ENCODE measurements around the gene RFC5. TPM values are rescaled to one million over a fixed set of nuclear protein-coding genes. Genes with fewer than 3 reads are reported as not detected.
A peak's percentile ranks its signal among the peaks of the same experiment; 100 is the strongest.

RFC5 gene
- total and polyA plus RNA-seq, 2 of the 13 experiments (the other 11 are each of a cell fraction or from before 2014, with no cell fraction given), result 16.8 to 51.4 TPM

GRCh38 chr12:118052324-118053070 is 36.0 kb downstream of the RFC5 start (continued):
- TF ChIP-seq, protein P1, sequence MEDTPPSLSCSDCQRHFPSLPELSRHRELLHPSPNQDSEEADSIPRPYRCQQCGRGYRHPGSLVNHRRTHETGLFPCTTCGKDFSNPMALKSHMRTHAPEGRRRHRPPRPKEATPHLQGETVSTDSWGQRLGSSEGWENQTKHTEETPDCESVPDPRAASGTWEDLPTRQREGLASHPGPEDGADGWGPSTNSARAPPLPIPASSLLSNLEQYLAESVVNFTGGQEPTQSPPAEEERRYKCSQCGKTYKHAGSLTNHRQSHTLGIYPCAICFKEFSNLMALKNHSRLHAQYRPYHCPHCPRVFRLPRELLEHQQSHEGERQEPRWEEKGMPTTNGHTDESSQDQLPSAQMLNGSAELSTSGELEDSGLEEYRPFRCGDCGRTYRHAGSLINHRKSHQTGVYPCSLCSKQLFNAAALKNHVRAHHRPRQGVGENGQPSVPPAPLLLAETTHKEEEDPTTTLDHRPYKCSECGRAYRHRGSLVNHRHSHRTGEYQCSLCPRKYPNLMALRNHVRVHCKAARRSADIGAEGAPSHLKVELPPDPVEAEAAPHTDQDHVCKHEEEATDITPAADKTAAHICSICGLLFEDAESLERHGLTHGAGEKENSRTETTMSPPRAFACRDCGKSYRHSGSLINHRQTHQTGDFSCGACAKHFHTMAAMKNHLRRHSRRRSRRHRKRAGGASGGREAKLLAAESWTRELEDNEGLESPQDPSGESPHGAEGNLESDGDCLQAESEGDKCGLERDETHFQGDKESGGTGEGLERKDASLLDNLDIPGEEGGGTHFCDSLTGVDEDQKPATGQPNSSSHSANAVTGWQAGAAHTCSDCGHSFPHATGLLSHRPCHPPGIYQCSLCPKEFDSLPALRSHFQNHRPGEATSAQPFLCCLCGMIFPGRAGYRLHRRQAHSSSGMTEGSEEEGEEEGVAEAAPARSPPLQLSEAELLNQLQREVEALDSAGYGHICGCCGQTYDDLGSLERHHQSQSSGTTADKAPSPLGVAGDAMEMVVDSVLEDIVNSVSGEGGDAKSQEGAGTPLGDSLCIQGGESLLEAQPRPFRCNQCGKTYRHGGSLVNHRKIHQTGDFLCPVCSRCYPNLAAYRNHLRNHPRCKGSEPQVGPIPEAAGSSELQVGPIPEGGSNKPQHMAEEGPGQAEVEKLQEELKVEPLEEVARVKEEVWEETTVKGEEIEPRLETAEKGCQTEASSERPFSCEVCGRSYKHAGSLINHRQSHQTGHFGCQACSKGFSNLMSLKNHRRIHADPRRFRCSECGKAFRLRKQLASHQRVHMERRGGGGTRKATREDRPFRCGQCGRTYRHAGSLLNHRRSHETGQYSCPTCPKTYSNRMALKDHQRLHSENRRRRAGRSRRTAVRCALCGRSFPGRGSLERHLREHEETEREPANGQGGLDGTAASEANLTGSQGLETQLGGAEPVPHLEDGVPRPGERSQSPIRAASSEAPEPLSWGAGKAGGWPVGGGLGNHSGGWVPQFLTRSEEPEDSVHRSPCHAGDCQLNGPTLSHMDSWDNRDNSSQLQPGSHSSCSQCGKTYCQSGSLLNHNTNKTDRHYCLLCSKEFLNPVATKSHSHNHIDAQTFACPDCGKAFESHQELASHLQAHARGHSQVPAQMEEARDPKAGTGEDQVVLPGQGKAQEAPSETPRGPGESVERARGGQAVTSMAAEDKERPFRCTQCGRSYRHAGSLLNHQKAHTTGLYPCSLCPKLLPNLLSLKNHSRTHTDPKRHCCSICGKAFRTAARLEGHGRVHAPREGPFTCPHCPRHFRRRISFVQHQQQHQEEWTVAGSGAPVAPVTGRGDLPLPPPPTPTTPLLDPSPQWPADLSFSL (CRISPR knock-in tag; IDR thresholded peaks at IDR 0.05), result 0 out of 2 replicates have a peak, but pooled peaks have one; percentile 64
- TF ChIP-seq, protein P2, sequence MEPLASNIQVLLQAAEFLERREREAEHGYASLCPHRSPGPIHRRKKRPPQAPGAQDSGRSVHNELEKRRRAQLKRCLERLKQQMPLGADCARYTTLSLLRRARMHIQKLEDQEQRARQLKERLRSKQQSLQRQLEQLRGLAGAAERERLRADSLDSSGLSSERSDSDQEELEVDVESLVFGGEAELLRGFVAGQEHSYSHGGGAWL (CRISPR knock-in tag; IDR thresholded peaks at IDR 0.05), result no peak; the same call in 1 of the 2 replicates
- TF ChIP-seq, protein P3, sequence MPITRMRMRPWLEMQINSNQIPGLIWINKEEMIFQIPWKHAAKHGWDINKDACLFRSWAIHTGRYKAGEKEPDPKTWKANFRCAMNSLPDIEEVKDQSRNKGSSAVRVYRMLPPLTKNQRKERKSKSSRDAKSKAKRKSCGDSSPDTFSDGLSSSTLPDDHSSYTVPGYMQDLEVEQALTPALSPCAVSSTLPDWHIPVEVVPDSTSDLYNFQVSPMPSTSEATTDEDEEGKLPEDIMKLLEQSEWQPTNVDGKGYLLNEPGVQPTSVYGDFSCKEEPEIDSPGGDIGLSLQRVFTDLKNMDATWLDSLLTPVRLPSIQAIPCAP (CRISPR knock-in tag; IDR thresholded peaks at IDR 0.05; ENCODE audit: low read depth), result no peak
- 0 out of 2 replicates have a peak, but pooled peaks have one; percentile 15 for TF ChIP-seq ZNF501 (CRISPR knock-in tag; IDR thresholded peaks at IDR 0.05)
- peak; percentile 88 for TF ChIP-seq ZFX (CRISPR knock-in tag; IDR thresholded peaks at IDR 0.05; ENCODE audit: low read depth)
- no peak for TF ChIP-seq ZNF790 (CRISPR knock-in tag; IDR thresholded peaks at IDR 0.05; ENCODE audit: borderline replicate concordance)
- TF ChIP-seq, protein P4, sequence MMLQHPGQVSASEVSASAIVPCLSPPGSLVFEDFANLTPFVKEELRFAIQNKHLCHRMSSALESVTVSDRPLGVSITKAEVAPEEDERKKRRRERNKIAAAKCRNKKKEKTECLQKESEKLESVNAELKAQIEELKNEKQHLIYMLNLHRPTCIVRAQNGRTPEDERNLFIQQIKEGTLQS (CRISPR knock-in tag; IDR thresholded peaks at IDR 0.05), result peak; percentile 96
- TF ChIP-seq GATA4 (IDR thresholded peaks at IDR 0.05; ENCODE audit: borderline replicate concordance, low read depth), result no peak; the same call in 1 of the 2 replicates
- TF ChIP-seq ZNF883 (CRISPR knock-in tag; IDR thresholded peaks at IDR 0.05; ENCODE audit: not compliant biosample characterization), result peak; percentile 49
- TF ChIP-seq ZNF547 (CRISPR knock-in tag; IDR thresholded peaks at IDR 0.05), result peak; percentile 16; the same call in 1 of the 2 replicates
- TF ChIP-seq ZBTB46 (CRISPR knock-in tag; IDR thresholded peaks at IDR 0.05; ENCODE audit: borderline replicate concordance), result no peak
- no peak for TF ChIP-seq TFDP2 (CRISPR knock-in tag; IDR thresholded peaks at IDR 0.05)
- TF ChIP-seq IRX3 (CRISPR knock-in tag; IDR thresholded peaks at IDR 0.05; ENCODE audit: borderline replicate concordance, low read depth), result no peak; the same call in 1 of the 2 replicates
- TF ChIP-seq POLR2A (IDR thresholded peaks at IDR 0.05; ENCODE audit: insufficient read depth in 1 of 2, low read depth in 2 of 2, low read length in 2 of 2), result peak; percentile 42 to 73; a peak in 3 of 4 replicates
- TF ChIP-seq ZZZ3 (CRISPR knock-in tag; IDR thresholded peaks at IDR 0.05; ENCODE audit: borderline replicate concordance), result no peak; the same call in 1 of the 2 replicates
- TF ChIP-seq RXRA (CRISPR knock-in tag; IDR thresholded peaks at IDR 0.05), result peak; percentile 99
- TF ChIP-seq SUZ12 (IDR thresholded peaks at IDR 0.05; ENCODE audit: low read depth, low read length), result no peak
